ENCODE data around the gene MIGA2.

The MIGA2 gene

GRCh38 chr9:129007766-129008468, 28.5 kb upstream of the MIGA2 start:
- TF ChIP-seq CTCF (IDR thresholded peaks at IDR 0.05; ENCODE audit: extremely low read depth, missing control alignments): no peak
- no peak for DNase-seq (ENCODE audit: low spot score)

DNA sequence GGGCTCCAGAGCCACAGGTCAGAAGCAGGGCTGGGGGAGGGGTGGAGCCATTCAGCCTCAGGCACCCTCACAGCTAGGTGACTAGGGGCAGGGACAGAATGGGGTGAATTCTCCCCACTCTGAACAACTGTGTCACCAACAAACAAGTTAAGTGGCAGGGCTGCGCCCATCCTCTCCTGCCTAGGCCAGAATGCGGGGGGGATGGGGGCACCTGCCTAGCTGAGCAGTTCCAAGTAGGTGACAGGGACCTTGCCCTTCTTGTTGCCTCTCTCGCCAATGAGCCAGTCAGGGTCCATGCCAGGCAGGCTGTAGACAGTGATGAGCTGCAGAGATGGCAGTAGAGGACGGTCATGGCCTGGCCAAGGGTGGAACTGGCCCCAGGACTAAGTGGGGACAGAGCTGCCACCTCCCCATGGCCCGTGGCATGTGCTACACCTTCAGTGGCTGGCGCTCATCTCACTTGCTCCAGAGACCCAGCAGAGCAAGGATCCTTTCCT, 27.9 kb upstream of the MIGA2 start:
- no peak for TF ChIP-seq CTCF (IDR thresholded peaks at IDR 0.05; ENCODE audit: extremely low read depth, missing control alignments)
- DNase-seq (ENCODE audit: low spot score): no peak

GRCh38 chr9:129008986-129009583, 27.3 kb upstream of the MIGA2 start:
- DNase-seq (ENCODE audit: low spot score): no peak
- no peak for TF ChIP-seq CTCF (IDR thresholded peaks at IDR 0.05; ENCODE audit: extremely low read depth, missing control alignments)

GRCh38 chr9:129009584-129010141, 26.8 kb upstream of the MIGA2 start:
- no peak for DNase-seq (ENCODE audit: low spot score)
- no peak for TF ChIP-seq CTCF (IDR thresholded peaks at IDR 0.05; ENCODE audit: extremely low read depth, missing control alignments)

GRCh38 chr9:129010267-129010975, 26.0 kb upstream of the MIGA2 start:
- DNase-seq (ENCODE audit: low spot score): no peak
- no peak for TF ChIP-seq CTCF (IDR thresholded peaks at IDR 0.05; ENCODE audit: extremely low read depth, missing control alignments)

DNA sequence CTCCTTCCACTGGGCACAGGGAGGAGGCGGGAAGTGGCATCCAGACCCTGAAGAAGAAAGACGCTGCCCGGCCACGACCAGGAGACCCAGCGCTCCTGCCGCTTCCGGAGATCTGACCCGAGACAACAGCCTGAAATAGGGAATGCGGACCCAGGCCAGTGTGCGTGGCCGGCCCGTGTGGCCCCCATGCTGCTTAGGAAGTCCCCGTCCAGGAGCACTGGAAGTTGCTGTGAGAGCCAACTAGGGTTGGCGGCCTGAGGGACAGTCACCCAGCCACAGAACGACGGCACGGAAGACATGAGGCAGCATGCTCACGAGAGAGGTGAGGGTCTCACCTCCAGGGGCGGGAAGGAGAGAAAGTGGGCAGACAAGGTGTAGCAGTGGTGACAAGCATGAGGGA, 25.3 kb upstream of the MIGA2 start:
- no peak for DNase-seq (ENCODE audit: low spot score)
- TF ChIP-seq CTCF (IDR thresholded peaks at IDR 0.05; ENCODE audit: extremely low read depth, missing control alignments): no peak

DNA sequence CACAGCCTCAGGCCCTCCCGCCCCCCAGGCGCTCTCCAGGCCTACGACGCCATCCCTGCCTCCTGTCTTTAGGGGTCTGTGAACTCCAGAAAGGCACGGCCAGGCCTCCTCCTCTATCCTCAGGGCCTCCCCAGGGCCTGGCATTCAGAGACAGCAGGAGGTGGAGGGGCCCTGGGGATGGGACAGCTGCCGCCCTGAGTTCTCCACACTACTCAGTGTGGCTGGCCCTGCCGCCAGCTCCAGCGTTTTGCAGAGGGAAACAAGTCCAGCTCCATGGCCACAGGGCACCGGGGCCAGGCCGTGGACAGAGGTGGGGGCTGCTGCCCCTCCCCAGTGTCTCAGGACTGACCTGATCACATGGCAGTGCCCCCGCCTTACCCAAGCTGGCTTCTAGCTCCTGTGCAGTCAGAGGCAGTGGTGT, 24.7 kb upstream of the MIGA2 start:
- no peak for TF ChIP-seq CTCF (IDR thresholded peaks at IDR 0.05; ENCODE audit: extremely low read depth, missing control alignments)
- DNase-seq (ENCODE audit: low spot score): no peak

Measured in GM20000 (cell line).